Prostate gland (tissue), 2 donors: ENCODE measurements around the gene HOXC6.

ENCODE experiments used
- CTCF ChIP-seq, 4 experiments: fragments of 200-600 bp in 2 of 4; fragments of 450-650 bp in 2 of 4; sonication (generic) in 2 of 4; IDR thresholded peaks; 1 replicate in 3 of 4; 2 replicates in 1 of 4; pipeline ENCODE4 v1.5.1; 2016 to 2019; ENCODE audit warnings: antibody characterized with exemption in 4 of 4, mild to moderate bottlenecking in 2 of 4, moderate library complexity in 2 of 4
- POLR2A ChIP-seq: fragments of 450-650 bp; IDR thresholded peaks from one replicate; pipeline ENCODE4 v1.6.1; 2016; ENCODE audit warnings: antibody characterized with exemption, mild to moderate bottlenecking

- TF ChIP-seq CTCF (IDR thresholded peaks at IDR 0.05) (no peak), POLR2A (no peak)
Measured at GRCh38 chr12:54028314-54029201, at the start of gene HOXC6.
